ENCODE data around the gene MTMR3.

MTMR3 gene

DNA sequence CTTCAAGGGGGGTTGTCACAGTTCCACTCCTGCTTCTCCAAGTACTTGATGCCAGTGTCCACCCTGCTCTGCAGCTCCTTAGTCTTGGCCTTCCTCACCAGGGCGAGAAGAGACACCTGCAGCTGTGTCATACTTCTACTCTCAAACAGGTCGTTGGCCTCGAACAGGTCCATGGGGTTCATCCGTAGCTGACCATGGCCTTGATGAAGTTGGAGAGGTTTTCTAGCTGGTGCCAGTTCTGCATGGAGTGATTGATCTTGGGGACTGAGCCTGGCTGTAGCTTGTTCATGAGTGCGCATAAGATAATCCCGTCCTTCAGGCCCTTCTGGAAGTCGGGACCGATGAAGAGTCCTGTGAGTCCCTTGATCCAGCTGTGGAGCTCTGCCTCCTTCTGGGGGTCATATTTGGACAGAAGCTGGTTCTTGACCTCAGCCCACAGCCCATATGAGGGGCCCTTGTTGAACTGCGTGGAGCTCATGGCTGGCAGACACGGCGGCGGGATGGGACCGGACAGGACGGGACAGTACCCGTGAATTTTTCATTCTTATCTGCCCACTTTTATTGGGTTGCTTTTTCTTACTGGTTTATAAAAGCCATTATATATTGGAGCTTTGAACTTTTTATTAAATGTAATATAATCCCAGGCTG, 163.9 kb downstream of the MTMR3 start:
- Histone ChIP-seq H3K36me3 (replicated peaks; ENCODE audit: insufficient read depth, low read length) (no peaks in the 10 kb centered on the region), H3K4me1 (ENCODE audit: low read length) (no peaks in the 10 kb centered on the region), H3K9me3 (replicated peaks; ENCODE audit: insufficient read depth, low read length) (no peaks in the 10 kb centered on the region), H3K27ac (ENCODE audit: low read length) (no peak overlapping the region), H3K9ac (ENCODE audit: low read length) (no peak overlapping the region), H3K9me2 (replicated peaks; ENCODE audit: insufficient read depth, low read length) (no peaks in the 10 kb centered on the region), H3K4me3 (ENCODE audit: low read length) (no peak overlapping the region), H3K27me3 (replicated peaks; ENCODE audit: insufficient read depth, low read length) (no peaks in the 10 kb centered on the region), H3K79me2 (ENCODE audit: low read length) (no peaks in the 10 kb centered on the region), H4K20me1 (ENCODE audit: insufficient read depth, low read length) (no peaks in the 10 kb centered on the region), H3K4me2 (ENCODE audit: low read depth, low read length) (no peak overlapping the region), H2AFZ (ENCODE audit: low read length) (no peak overlapping the region), H3F3A (ENCODE audit: insufficient read depth, low read length) (no peaks in the 10 kb centered on the region)
- DNase-seq: no peak
- TF ChIP-seq EZH2phosphoT487 (IDR thresholded peaks at IDR 0.05; ENCODE audit: low read length): no peak
- TF ChIP-seq, protein P1, sequence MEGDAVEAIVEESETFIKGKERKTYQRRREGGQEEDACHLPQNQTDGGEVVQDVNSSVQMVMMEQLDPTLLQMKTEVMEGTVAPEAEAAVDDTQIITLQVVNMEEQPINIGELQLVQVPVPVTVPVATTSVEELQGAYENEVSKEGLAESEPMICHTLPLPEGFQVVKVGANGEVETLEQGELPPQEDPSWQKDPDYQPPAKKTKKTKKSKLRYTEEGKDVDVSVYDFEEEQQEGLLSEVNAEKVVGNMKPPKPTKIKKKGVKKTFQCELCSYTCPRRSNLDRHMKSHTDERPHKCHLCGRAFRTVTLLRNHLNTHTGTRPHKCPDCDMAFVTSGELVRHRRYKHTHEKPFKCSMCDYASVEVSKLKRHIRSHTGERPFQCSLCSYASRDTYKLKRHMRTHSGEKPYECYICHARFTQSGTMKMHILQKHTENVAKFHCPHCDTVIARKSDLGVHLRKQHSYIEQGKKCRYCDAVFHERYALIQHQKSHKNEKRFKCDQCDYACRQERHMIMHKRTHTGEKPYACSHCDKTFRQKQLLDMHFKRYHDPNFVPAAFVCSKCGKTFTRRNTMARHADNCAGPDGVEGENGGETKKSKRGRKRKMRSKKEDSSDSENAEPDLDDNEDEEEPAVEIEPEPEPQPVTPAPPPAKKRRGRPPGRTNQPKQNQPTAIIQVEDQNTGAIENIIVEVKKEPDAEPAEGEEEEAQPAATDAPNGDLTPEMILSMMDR (IDR thresholded peaks at IDR 0.05; ENCODE audit: low read length): no peak
- no peak for TF ChIP-seq EZH2 (optimal IDR thresholded peaks at IDR 0.05; ENCODE audit: low read depth, low read length)

DNA sequence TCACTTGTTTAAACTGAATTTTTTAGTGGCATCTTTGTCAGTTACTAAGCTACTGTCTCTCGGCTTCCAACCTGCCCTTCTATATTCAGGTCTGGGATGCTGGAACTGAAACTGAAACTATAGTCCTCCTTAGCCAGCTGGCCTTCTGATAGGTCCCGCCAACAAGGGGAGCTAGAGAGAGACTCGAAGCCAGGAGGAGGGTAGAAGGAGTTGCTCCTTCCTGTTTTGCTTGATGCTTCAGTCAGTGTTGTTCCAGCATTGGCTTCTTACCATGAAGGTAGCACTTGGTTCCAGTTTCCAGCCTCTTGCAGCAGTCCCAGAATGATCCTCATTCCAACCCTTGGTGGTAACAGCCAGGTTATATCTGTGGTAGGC, 164.4 kb downstream of the MTMR3 start:
- H3K79me2 ChIP-seq (ENCODE audit: low read length): no peaks in the 10 kb centered on the region
- no peaks in the 10 kb centered on the region for H3K9me3 ChIP-seq (replicated peaks; ENCODE audit: insufficient read depth, low read length)
- no peaks in the 10 kb centered on the region for H3F3A ChIP-seq (ENCODE audit: insufficient read depth, low read length)
- DNase-seq: peak; percentile 39
- no peak overlapping the region for H3K9ac ChIP-seq (ENCODE audit: low read length)
- no peak for TF ChIP-seq EZH2 (optimal IDR thresholded peaks at IDR 0.05; ENCODE audit: low read depth, low read length)
- TF ChIP-seq EZH2phosphoT487 (IDR thresholded peaks at IDR 0.05; ENCODE audit: low read length): no peak
- TF ChIP-seq, protein P1 (IDR thresholded peaks at IDR 0.05; ENCODE audit: low read length): no peak
- no peaks in the 10 kb centered on the region for H4K20me1 ChIP-seq (ENCODE audit: insufficient read depth, low read length)
- H3K4me1 ChIP-seq (ENCODE audit: low read length): no peaks in the 10 kb centered on the region
- H3K4me2 ChIP-seq (ENCODE audit: low read depth, low read length): 0 out of 2 replicates have a peak overlapping the region, but pooled peaks have one; percentile 5
- no peak overlapping the region for H3K4me3 ChIP-seq (ENCODE audit: low read length)
- no peaks in the 10 kb centered on the region for H3K9me2 ChIP-seq (replicated peaks; ENCODE audit: insufficient read depth, low read length)
- no peaks in the 10 kb centered on the region for H3K27me3 ChIP-seq (replicated peaks; ENCODE audit: insufficient read depth, low read length)
- no peak overlapping the region for H2AFZ ChIP-seq (ENCODE audit: low read length)
- H3K36me3 ChIP-seq (replicated peaks; ENCODE audit: insufficient read depth, low read length): no peaks in the 10 kb centered on the region
- H3K27ac ChIP-seq (ENCODE audit: low read length): no peak overlapping the region

- Histone ChIP-seq H2AFZ (ENCODE audit: low read length) (no peak overlapping the region), H3K4me3 (ENCODE audit: low read length) (no peak overlapping the region), H3K27me3 (replicated peaks; ENCODE audit: insufficient read depth, low read length) (no peaks in the 10 kb centered on the region), H3K36me3 (replicated peaks; ENCODE audit: insufficient read depth, low read length) (no peaks in the 10 kb centered on the region), H3K4me2 (ENCODE audit: low read depth, low read length) (no peak overlapping the region), H3K9ac (ENCODE audit: low read length) (no peak overlapping the region), H3K27ac (ENCODE audit: low read length) (no peak overlapping the region), H3K9me3 (replicated peaks; ENCODE audit: insufficient read depth, low read length) (no peaks in the 10 kb centered on the region), H3F3A (ENCODE audit: insufficient read depth, low read length) (no peaks in the 10 kb centered on the region), H3K4me1 (ENCODE audit: low read length) (no peaks in the 10 kb centered on the region), H3K9me2 (replicated peaks; ENCODE audit: insufficient read depth, low read length) (no peaks in the 10 kb centered on the region), H3K79me2 (ENCODE audit: low read length) (no peaks in the 10 kb centered on the region), H4K20me1 (ENCODE audit: insufficient read depth, low read length) (no peaks in the 10 kb centered on the region)
- DNase-seq: no peak
- TF ChIP-seq EZH2 (optimal IDR thresholded peaks at IDR 0.05; ENCODE audit: low read depth, low read length) (no peak), EZH2phosphoT487 (IDR thresholded peaks at IDR 0.05; ENCODE audit: low read length) (no peak)
- TF ChIP-seq, protein P1 (IDR thresholded peaks at IDR 0.05; ENCODE audit: low read length): no peak
These were observed 165.7 kb downstream of the MTMR3 start for GRCh38 chr22:30048681-30049080.

Measured in MM.1S (cell line).